HepG2 (cell line): ENCODE data around the gene ATP13A4. TPM values are rescaled to one million over a fixed set of nuclear protein-coding genes. Genes with fewer than 3 reads are reported as not detected.

Experiments used
- ATAC-seq: fragments of 200-7000 bp; cut with Tn5 transposase; 3 replicates; pipeline ENCODE4 v1.9.1; 2020; ENCODE audit warnings: mild to moderate bottlenecking, moderate library complexity
- BruUV-seq: library from RNA; stranded (reverse); fragments of 400-500 nt; replicated peaks from 2 replicates; lab custom pipeline; 2021; lab: Mats Ljungman, UMichigan
- CTCF ChIA-PET: fragments of 300-600 bp; formaldehyde crosslinking; extraction: SDS; loops from one replicate; lab custom pipeline; 2021; ENCODE audit warnings: low total read pairs, inconsistent platforms, low intra/inter-chr PET ratio; lab: Yijun Ruan, JAX
- POLR2A ChIA-PET: fragments of 350-600 bp; sonication (Branson Sonifier 250); formaldehyde crosslinking; loops from one replicate; lab custom pipeline; 2020; ENCODE audit warnings: antibody characterized with exemption, inconsistent platforms; lab: Yijun Ruan, JAX
- DNase-seq: peaks from one replicate; pipeline ENCODE4 v3.0.0-alpha.2; 2015; ENCODE audit warnings: low spot score
- FAIRE-seq: peaks from 3 replicates; lab custom pipeline; 2011; peaks lifted over from hg19 to GRCh38; lab: Jason Lieb, UNC
- H2AFZ ChIP-seq: one replicate; pipeline ENCODE4 v1.6.1; 2011; ENCODE audit warnings: low read length, inconsistent platforms
- H3K27ac ChIP-seq: fragments of 300-600 bp; 3 replicates; pipeline ENCODE4 v1.8.0; 2011; ENCODE audit warnings: mixed run types, mild to moderate bottlenecking, mixed read lengths, low read length, inconsistent platforms; ENCODE audit not compliant: insufficient read depth; ENCODE audit errors: extremely low read length
- H3K27me3 ChIP-seq, 2 experiments: fragments of 200-600 bp in 1 of 2; 2 replicates in 1 of 2; 3 replicates in 1 of 2; pipeline versions ENCODE4 v1.6.0 to v1.8.0; 2011; ENCODE audit warnings: low read length in 2 of 2, mild to moderate bottlenecking in 2 of 2, moderate library complexity in 2 of 2, inconsistent platforms in 1 of 2; ENCODE audit not compliant: insufficient read depth in 2 of 2, control insufficient read depth in 1 of 2
- H3K36me3 ChIP-seq, 2 experiments: fragments of 200-600 bp in 1 of 2; replicated peaks in 1 of 2; 2 replicates in 1 of 2; 3 replicates in 1 of 2; pipeline versions ENCODE4 v1.5.1 to v1.8.0; 2011; ENCODE audit warnings: low read length in 2 of 2, inconsistent platforms in 1 of 2; ENCODE audit not compliant: insufficient read depth in 2 of 2, control insufficient read depth in 1 of 2
- H3K4me1 ChIP-seq: 2 replicates; pipeline ENCODE4 v1.5.1; 2012; ENCODE audit warnings: low read length, inconsistent platforms; ENCODE audit not compliant: insufficient read depth
- H3K4me2 ChIP-seq: 2 replicates; pipeline ENCODE4 v1.6.0; 2011; ENCODE audit warnings: low read depth, low read length, inconsistent platforms
- H3K4me3 ChIP-seq, 3 experiments: fragments of 200-600 bp in 1 of 3; sonication (generic), shearing (Covaris generic) in 1 of 3; replicated peaks in 1 of 3; 2 replicates each; pipeline ENCODE4 v1.5.1; 2011 to 2016; ENCODE audit warnings: low read length in 3 of 3, inconsistent platforms in 2 of 3, low read depth in 2 of 3, mild to moderate bottlenecking in 2 of 3, control low read depth in 1 of 3, mixed read lengths in 1 of 3; ENCODE audit not compliant: insufficient read depth in 1 of 3
- H3K79me2 ChIP-seq: one replicate; pipeline ENCODE4 v1.6.1; 2011; ENCODE audit warnings: low read length, inconsistent platforms; ENCODE audit not compliant: insufficient read depth
- H3K9ac ChIP-seq: 2 replicates; pipeline ENCODE4 v1.6.0; 2011; ENCODE audit warnings: mild to moderate bottlenecking, low read depth, low read length, inconsistent platforms; ENCODE audit not compliant: insufficient read depth
- H3K9me3 ChIP-seq: 2 replicates; pipeline ENCODE4 v1.5.1; 2012; ENCODE audit warnings: mild to moderate bottlenecking, low read length
- H4K20me1 ChIP-seq: 2 replicates; pipeline ENCODE4 v1.6.0; 2011; ENCODE audit warnings: inconsistent platforms, mild to moderate bottlenecking, low read length, moderate library complexity; ENCODE audit not compliant: insufficient read depth
- CSRNP1 ChIP-seq: sonication (generic); formaldehyde crosslinking; IDR thresholded peaks from 2 replicates; pipeline ENCODE4 v1.8.1; 2023; ENCODE audit warnings: mild to moderate bottlenecking, missing genetic modification reagents
- HNF4A ChIP-seq: sonication (generic); formaldehyde crosslinking; IDR thresholded peaks from 2 replicates; pipeline ENCODE4 v1.4.0; 2020; ENCODE audit warnings: missing genetic modification reagents
- JDP2 ChIP-seq: sonication (generic); formaldehyde crosslinking; IDR thresholded peaks from 2 replicates; pipeline ENCODE4 v1.8.1; 2022; ENCODE audit warnings: missing genetic modification reagents, borderline replicate concordance
- KDM5A ChIP-seq: fragments of 200-600 bp; sonication (generic); IDR thresholded peaks from 2 replicates; pipeline ENCODE4 v1.7.0; 2018; ENCODE audit warnings: antibody characterized with exemption, mild to moderate bottlenecking, low read length, borderline replicate concordance
- NFATC3 ChIP-seq: sonication (generic); formaldehyde crosslinking; IDR thresholded peaks from 2 replicates; pipeline ENCODE4 v1.5.1; 2020; ENCODE audit warnings: mild to moderate bottlenecking, missing genetic modification reagents
- ZNF572 ChIP-seq: sonication (generic); formaldehyde crosslinking; IDR thresholded peaks from 2 replicates; pipeline ENCODE4 v1.5.1; 2020; ENCODE audit warnings: mild to moderate bottlenecking, missing genetic modification reagents
- WGBS: methylation state at CpG from one replicate; pipeline ENCODE4 v1.1.6; 2017; ENCODE audit warnings: low lambda C conversion rate; 5-methylcytosine and 5-hydroxymethylcytosine counted together
- in situ Hi-C: cut with HindIII; loops from 2 replicates; pipeline ENCODE4 v1.10.0; 2017; ENCODE audit warnings: low pct_unique_long_range_greater_than_20kb; ENCODE audit not compliant: extremely low pct_ligation_motif_present
- intact Hi-C: fragments of 100-400 bp; cut with micrococcal nuclease; formaldehyde crosslinking; loops from one replicate; pipeline ENCODE4 v1.10.0; 2022; ENCODE audit not compliant: unreplicated experiment
- polyA plus RNA-seq, 8 experiments: library from polyadenylated mRNA; depleted of rRNA in 3 of 8; stranded (reverse) in 7 of 8; unstranded in 1 of 8; fragments of >200 nt; fragmentation: Illumina TruSeq in 4 of 8; extraction: Trizol in 4 of 8; gene quantifications; 2 replicates each; pipeline versions ENCODE4 v1.2.1 to v1.2.3, GENCODE V29; 2011 to 2016; ENCODE audit warnings: low read depth in 4 of 8, missing spikeins in 1 of 8, mixed read lengths in 1 of 8; ENCODE audit not compliant: insufficient read depth in 1 of 8
- total RNA-seq, 5 experiments: library from RNA; depleted of rRNA; stranded (reverse); fragments of >200 nt; fragmentation: Illumina TruSeq; extraction: Trizol; gene quantifications; 2 replicates each; pipeline ENCODE4 v1.2.3, GENCODE V29; 2016; ENCODE audit warnings: low read depth in 1 of 5
- TF ChIP-seq, protein P1 (sequence below): sonication (generic); formaldehyde crosslinking; IDR thresholded peaks from 2 replicates; pipeline ENCODE4 v1.5.0; 2020; ENCODE audit warnings: missing genetic modification reagents, mild to moderate bottlenecking, borderline replicate concordance

Gene ATP13A4
- total and polyA plus RNA-seq, 2 of the 13 experiments (the other 11 are each of a cell fraction or from before 2014, with no cell fraction given), result 0.01 to 0.07 TPM

- Histone ChIP-seq H3K4me2 (no peak overlapping the region), H4K20me1 (no peaks in the 10 kb centered on the region)
- TF ChIP-seq, protein P1, sequence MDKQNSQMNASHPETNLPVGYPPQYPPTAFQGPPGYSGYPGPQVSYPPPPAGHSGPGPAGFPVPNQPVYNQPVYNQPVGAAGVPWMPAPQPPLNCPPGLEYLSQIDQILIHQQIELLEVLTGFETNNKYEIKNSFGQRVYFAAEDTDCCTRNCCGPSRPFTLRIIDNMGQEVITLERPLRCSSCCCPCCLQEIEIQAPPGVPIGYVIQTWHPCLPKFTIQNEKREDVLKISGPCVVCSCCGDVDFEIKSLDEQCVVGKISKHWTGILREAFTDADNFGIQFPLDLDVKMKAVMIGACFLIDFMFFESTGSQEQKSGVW (CRISPR knock-in tag), result no peak
- TF ChIP-seq HNF4A (CRISPR knock-in tag) (no peak), KDM5A (no peak), JDP2 (CRISPR knock-in tag) (no peak), CSRNP1 (no peak), ZNF572 (no peak), NFATC3 (CRISPR knock-in tag) (no peak)
- TF ChIP-seq, all 625 proteins: peak for 0
- no TSS peak for BruUV-seq
- Histone ChIP-seq H3K4me3 (no peak overlapping the region), H3K27me3 (peaks cover 1 to 3% of the 10 kb centered on the region in 2 experiments; a peak in 1 of 5 replicates), H3K9ac (no peak overlapping the region), H2AFZ (no peak overlapping the region), H3K9me3 (no peaks in the 10 kb centered on the region), H3K4me1 (no peaks in the 10 kb centered on the region), H3K27ac (no peak overlapping the region), H3K36me3 (no peaks in the 10 kb centered on the region), H3K79me2 (no peaks in the 10 kb centered on the region)
- DNase-seq (no peak), FAIRE-seq (no peak), ATAC-seq (no peak)
- WGBS, result 0% methylated on average over 1 of the region's 1 CpG
- in situ Hi-C loops, result loop anchor here (25.0 kb wide), 2 partner anchors 516 to 991 kb away; no protein-coding TSS in a partner anchor
- ChIA-PET POLR2A (no interaction called here), CTCF (no interaction called here)
- intact Hi-C loops, result no loop called here
Observed at GRCh38 chr3:193552923-193553322, 1.8 kb downstream of the ATP13A4 start.
